PC-3 (cell line): ENCODE results near the gene BICD2. TPM values are rescaled to one million over a fixed set of nuclear protein-coding genes. Genes with fewer than 3 reads are reported as not detected.

Experiments used
- ATAC-seq: fragments of 200-7000 bp; cut with Tn5 transposase; 2 replicates; pipeline ENCODE4 v1.9.1; 2020; ENCODE audit warnings: mild to moderate bottlenecking, moderate library complexity
- BruUV-seq: library from RNA; stranded (reverse); fragments of 400-500 nt; replicated peaks from 2 replicates; lab custom pipeline; 2021; lab: Mats Ljungman, UMichigan
- CTCF ChIA-PET: fragments of 300-600 bp; sonication (Branson Sonifier 250); formaldehyde crosslinking; loops from one replicate; lab custom pipeline; 2022; ENCODE audit warnings: antibody characterized with exemption; lab: Charles Lee
- POLR2A ChIA-PET: fragments of 300-600 bp; sonication (Branson Sonifier 250); formaldehyde crosslinking; loops from one replicate; lab custom pipeline; 2022; ENCODE audit warnings: antibody characterized with exemption; ENCODE audit not compliant: unreplicated experiment; lab: Charles Lee
- DNase-seq: peaks from one replicate; pipeline ENCODE4 v3.0.0-alpha.2; 2015
- H2AFZ ChIP-seq: fragments of 300-600 bp; sonication (generic); 2 replicates; pipeline ENCODE4 v1.6.0; 2016; ENCODE audit warnings: antibody characterized with exemption, low read length
- H3F3A ChIP-seq: fragments of 300-600 bp; sonication (generic); one replicate; pipeline ENCODE4 v1.6.0; 2017; ENCODE audit warnings: antibody characterized with exemption, low read length, control low read depth, mild to moderate bottlenecking; ENCODE audit not compliant: unreplicated experiment
- H3K27ac ChIP-seq: fragments of 300-600 bp; sonication (generic); 2 replicates; pipeline ENCODE4 v1.5.1; 2016; ENCODE audit warnings: mild to moderate bottlenecking, low read length
- H3K27me3 ChIP-seq: fragments of 300-600 bp; sonication (generic); 2 replicates; pipeline ENCODE4 v1.6.1; 2016; ENCODE audit warnings: low read length, mixed read lengths
- H3K36me3 ChIP-seq: fragments of 300-600 bp; sonication (generic); 2 replicates; pipeline ENCODE4 v1.6.1; 2016; ENCODE audit warnings: low read depth, mixed run types, low read length, mixed read lengths
- H3K4me1 ChIP-seq: fragments of 300-600 bp; sonication (generic); 2 replicates; pipeline ENCODE4 v1.5.1; 2016; ENCODE audit warnings: low read length; ENCODE audit not compliant: insufficient read depth
- H3K4me2 ChIP-seq: fragments of 300-600 bp; sonication (generic); 2 replicates; pipeline ENCODE4 v1.6.0; 2016; ENCODE audit warnings: low read length
- H3K4me3 ChIP-seq: fragments of 300-600 bp; sonication (generic); 2 replicates; pipeline ENCODE4 v1.5.1; 2016; ENCODE audit warnings: mild to moderate bottlenecking, low read length, mixed read lengths
- H3K79me2 ChIP-seq: fragments of 300-600 bp; sonication (generic); 2 replicates; pipeline ENCODE4 v1.6.1; 2017; ENCODE audit warnings: low read length, mixed read lengths
- H3K9ac ChIP-seq: fragments of 300-600 bp; sonication (generic); 2 replicates; pipeline ENCODE4 v1.6.0; 2016; ENCODE audit warnings: mild to moderate bottlenecking, low read length
- H3K9me2 ChIP-seq: fragments of 300-600 bp; sonication (generic); replicated peaks from 2 replicates; pipeline ENCODE4 v1.6.1; 2016; ENCODE audit warnings: mixed run types, low read length, mixed read lengths
- H3K9me3 ChIP-seq: fragments of 300-600 bp; sonication (generic); 2 replicates; pipeline ENCODE4 v1.6.1; 2016; ENCODE audit warnings: low read length, mixed read lengths
- H4K20me1 ChIP-seq: fragments of 300-600 bp; sonication (generic); 2 replicates; pipeline ENCODE4 v1.6.1; 2016; ENCODE audit warnings: low read length, mixed read lengths
- EZH2 ChIP-seq: fragments of 300-600 bp; sonication (generic); IDR thresholded peaks from one replicate; pipeline ENCODE4 v1.6.1; 2017; ENCODE audit warnings: antibody characterized with exemption, mild to moderate bottlenecking, low read length; ENCODE audit not compliant: unreplicated experiment
- EZH2phosphoT487 ChIP-seq: fragments of 300-600 bp; sonication (generic); IDR thresholded peaks from 2 replicates; pipeline ENCODE4 v1.6.1; 2018; ENCODE audit warnings: mild to moderate bottlenecking, antibody characterized with exemption, low read length, borderline replicate concordance
- intact Hi-C: fragments of 100-400 bp; cut with micrococcal nuclease; formaldehyde crosslinking; loops from 2 replicates; pipeline ENCODE4 v1.9.0; 2023
- total RNA-seq: library from RNA; depleted of rRNA; stranded (reverse); fragments of >200 nt; gene quantifications from 2 replicates; pipeline ENCODE4 v1.2.3, GENCODE V29; 2014
- TF ChIP-seq, protein P1 (sequence below): fragments of 300-600 bp; sonication (generic); conservative IDR thresholded peaks from 2 replicates; pipeline ENCODE4 v1.5.1; 2017; ENCODE audit warnings: antibody characterized with exemption, low read depth, mild to moderate bottlenecking, low read length

The BICD2 gene
- total RNA-seq, 1 experiment from 2014 or later, result 26.3 TPM

DNA sequence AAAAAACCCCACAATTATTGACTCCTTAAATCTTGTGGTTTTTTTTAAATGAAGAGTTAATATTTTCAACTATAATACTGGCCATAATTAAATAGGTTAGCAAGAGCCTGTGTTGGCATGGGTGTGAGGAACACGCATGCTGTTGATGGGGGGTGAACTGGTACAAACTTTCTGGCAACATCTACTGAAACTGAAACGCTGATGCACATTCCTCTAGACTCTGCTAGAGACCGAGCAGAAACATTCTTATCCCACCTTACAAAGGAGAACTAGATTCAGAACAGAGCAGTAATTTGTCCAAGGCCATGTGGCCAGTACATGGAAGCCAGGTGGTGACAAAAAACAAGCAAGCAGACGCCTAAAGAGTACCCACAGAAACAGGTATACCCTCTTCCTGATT is 2.4 kb downstream of the BICD2 start:
- ChIA-PET POLR2A (no interaction called here), CTCF (no interaction called here)
- H3K27ac ChIP-seq, result no peak overlapping the region
- ATAC-seq (no peak), DNase-seq (no peak)
- peak overlapping the region; percentile 73; the same call in 1 of the 2 replicates for H3K4me3 ChIP-seq
- H3F3A ChIP-seq, result no peaks in the 10 kb centered on the region
- peak overlapping the region; percentile 86 for H3K4me2 ChIP-seq
- no peaks in the 10 kb centered on the region for H3K27me3 ChIP-seq
- intact Hi-C loops, result no loop called here
- no peaks in the 10 kb centered on the region for H3K9me3 ChIP-seq
- peaks cover 58% of the 10 kb centered on the region for H3K79me2 ChIP-seq
- no peaks in the 10 kb centered on the region for H3K36me3 ChIP-seq
- H3K9ac ChIP-seq, result no peak overlapping the region
- peaks cover 23% of the 10 kb centered on the region for H4K20me1 ChIP-seq
- H3K9me2 ChIP-seq, result no peaks in the 10 kb centered on the region
- TF ChIP-seq, protein P1, sequence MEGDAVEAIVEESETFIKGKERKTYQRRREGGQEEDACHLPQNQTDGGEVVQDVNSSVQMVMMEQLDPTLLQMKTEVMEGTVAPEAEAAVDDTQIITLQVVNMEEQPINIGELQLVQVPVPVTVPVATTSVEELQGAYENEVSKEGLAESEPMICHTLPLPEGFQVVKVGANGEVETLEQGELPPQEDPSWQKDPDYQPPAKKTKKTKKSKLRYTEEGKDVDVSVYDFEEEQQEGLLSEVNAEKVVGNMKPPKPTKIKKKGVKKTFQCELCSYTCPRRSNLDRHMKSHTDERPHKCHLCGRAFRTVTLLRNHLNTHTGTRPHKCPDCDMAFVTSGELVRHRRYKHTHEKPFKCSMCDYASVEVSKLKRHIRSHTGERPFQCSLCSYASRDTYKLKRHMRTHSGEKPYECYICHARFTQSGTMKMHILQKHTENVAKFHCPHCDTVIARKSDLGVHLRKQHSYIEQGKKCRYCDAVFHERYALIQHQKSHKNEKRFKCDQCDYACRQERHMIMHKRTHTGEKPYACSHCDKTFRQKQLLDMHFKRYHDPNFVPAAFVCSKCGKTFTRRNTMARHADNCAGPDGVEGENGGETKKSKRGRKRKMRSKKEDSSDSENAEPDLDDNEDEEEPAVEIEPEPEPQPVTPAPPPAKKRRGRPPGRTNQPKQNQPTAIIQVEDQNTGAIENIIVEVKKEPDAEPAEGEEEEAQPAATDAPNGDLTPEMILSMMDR, result no peak
- no peak for TF ChIP-seq EZH2
- no peak overlapping the region for H2AFZ ChIP-seq
- BruUV-seq, result TSS peak; percentile 22
- peaks cover 12% of the 10 kb centered on the region; the same call in 1 of the 2 replicates for H3K4me1 ChIP-seq

GRCh38 chr9:92761686-92762085 is 2.9 kb downstream of the BICD2 start:
- Histone ChIP-seq H2AFZ (no peak overlapping the region), H3K9ac (no peak overlapping the region), H3K4me1 (peaks cover 12% of the 10 kb centered on the region; the same call in 1 of the 2 replicates), H3K27ac (no peak overlapping the region), H3K9me3 (no peaks in the 10 kb centered on the region), H3K4me2 (no peak overlapping the region), H3K9me2 (no peaks in the 10 kb centered on the region), H3K4me3 (no peak overlapping the region), H3K79me2 (peaks cover 63% of the 10 kb centered on the region), H3K36me3 (no peaks in the 10 kb centered on the region), H3F3A (no peaks in the 10 kb centered on the region), H4K20me1 (peaks cover 23% of the 10 kb centered on the region), H3K27me3 (no peaks in the 10 kb centered on the region)
- DNase-seq (no peak), ATAC-seq (no peak)
- POLR2A ChIA-PET, result no interaction called here
- CTCF ChIA-PET, result no interaction called here
- TF ChIP-seq EZH2 (no peak), EZH2phosphoT487 (no peak)
- TF ChIP-seq, protein P1, result no peak
- no TSS peak for BruUV-seq
- intact Hi-C loops, result no loop called here

DNA sequence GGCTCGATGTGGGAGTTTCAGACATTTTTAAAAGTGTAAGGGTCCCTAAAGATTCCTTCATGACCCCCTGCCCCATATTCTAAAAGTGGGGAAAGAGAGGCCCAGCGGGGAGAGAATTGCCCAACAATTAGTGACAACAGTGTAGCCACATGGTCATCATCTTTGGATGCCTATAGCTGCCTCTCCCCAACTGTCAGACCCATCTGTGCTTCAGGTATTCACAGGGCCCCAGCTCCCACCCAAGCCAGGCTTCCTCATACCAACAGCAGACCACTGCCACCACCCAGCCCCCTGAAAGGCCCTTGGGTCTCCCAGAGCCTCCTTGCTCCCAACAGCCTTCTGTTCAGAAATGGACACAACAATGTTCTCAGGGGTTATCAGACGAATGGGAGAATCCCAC is 4.1 kb downstream of the BICD2 start:
- ChIA-PET POLR2A (no interaction called here), CTCF (no interaction called here)
- Histone ChIP-seq H3K9me3 (no peaks in the 10 kb centered on the region), H3K27me3 (no peaks in the 10 kb centered on the region), H3K9ac (no peak overlapping the region), H3K4me2 (no peak overlapping the region), H3F3A (no peaks in the 10 kb centered on the region), H3K27ac (no peak overlapping the region), H3K9me2 (no peaks in the 10 kb centered on the region), H3K36me3 (no peaks in the 10 kb centered on the region), H3K79me2 (peaks cover 71% of the 10 kb centered on the region), H3K4me1 (peaks cover 6% of the 10 kb centered on the region; the same call in 1 of the 2 replicates), H2AFZ (no peak overlapping the region), H3K4me3 (no peak overlapping the region), H4K20me1 (peaks cover 23% of the 10 kb centered on the region)
- ATAC-seq (no peak), DNase-seq (no peak)
- TF ChIP-seq, protein P1, result no peak
- no peak for TF ChIP-seq EZH2phosphoT487
- no peak for TF ChIP-seq EZH2
- BruUV-seq, result no TSS peak
- intact Hi-C loops, result no loop called here
